T-helper 2 cell treated with Interferon-gamma antibody and Interleukin-4, amounts not matched to agents 100 ng/mL and 5 ng/mL, for 36 hours (primary cell): Measurements from ENCODE around the gene C2CD4C. TPM values are rescaled to one million over a fixed set of nuclear protein-coding genes. Genes with fewer than 3 reads are reported as not detected.
"Not testable (repeated sequence)": the region's sequence is repeated elsewhere in the genome, so short reads cannot be mapped to it uniquely, and the experiment has no call there.

ENCODE experiments used
- intact Hi-C: fragments of 100-400 bp; cut with micrococcal nuclease; formaldehyde crosslinking; loops from one replicate; pipeline ENCODE4 v1.15.1; 2023
- total RNA-seq: library from RNA; stranded (reverse); gene quantifications from 2 replicates; pipeline ENCODE4 v1.2.3, GENCODE V29; 2022

C2CD4C gene
- total RNA-seq, 1 donor from 2014 or later: 0.09 TPM

DNA sequence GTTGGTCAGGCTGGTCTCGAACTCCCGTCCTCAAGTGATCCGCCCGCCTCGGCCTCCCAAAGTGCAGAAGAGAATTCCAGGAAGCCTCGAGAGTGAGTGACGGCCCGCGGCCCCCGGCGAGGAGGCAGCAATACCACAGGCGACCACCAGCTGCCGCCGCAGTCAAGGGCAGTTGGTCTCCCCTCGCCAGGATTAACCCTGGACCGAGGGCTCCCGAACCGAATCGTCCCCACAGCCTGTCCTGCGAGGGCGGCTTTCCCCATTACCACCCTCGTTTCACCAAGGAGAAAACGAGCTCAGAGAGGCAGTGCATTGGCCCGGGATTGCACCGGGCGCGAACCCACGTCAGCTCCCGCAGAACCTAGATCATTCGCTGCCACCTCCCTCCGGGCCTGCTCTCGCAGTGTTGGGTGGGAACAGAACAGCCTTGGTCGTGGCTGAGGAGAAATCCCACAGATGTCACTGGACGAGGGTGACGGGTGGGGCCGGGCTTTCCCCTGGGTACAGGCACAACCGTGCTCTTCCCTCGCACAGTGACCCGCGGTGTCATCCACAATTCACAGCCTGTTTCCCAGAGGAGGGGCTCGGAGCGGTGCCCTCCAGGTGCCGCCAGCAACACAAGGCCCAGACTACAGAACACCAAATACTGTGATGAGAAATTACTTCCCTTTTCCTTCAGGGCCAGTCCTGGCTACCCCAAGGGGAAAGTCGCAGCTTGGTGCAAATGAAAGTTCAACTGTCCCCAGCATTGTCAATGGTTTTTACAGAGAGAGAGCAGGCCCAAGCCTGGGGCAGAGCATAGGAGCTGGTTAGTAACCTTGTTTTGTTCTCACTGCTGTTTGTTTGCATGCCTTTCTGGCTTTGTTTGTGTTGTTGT lies 24.8 kb downstream of the C2CD4C start:
- intact Hi-C loops: no loop called here

DNA sequence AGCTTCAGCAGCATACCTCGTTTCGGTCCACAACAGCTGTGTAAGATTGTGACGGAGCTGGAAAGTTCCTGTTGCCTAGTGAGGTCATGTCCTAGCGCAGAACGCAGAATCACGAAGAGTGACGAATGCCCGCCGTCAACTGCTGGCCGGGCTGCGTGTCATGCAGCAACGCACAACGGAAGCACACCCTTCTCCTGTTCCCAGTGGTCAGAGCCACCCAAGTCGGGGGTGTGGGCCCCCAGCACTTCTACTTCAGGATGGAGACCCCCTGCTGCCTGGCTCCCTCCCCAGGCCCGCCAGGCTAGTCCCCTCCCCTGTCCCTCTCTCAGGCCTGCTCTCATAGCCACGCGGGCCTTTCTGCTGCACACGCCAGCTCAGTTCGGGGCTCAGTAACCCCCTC lies 25.9 kb downstream of the C2CD4C start:
- intact Hi-C loops: no loop called here

DNA sequence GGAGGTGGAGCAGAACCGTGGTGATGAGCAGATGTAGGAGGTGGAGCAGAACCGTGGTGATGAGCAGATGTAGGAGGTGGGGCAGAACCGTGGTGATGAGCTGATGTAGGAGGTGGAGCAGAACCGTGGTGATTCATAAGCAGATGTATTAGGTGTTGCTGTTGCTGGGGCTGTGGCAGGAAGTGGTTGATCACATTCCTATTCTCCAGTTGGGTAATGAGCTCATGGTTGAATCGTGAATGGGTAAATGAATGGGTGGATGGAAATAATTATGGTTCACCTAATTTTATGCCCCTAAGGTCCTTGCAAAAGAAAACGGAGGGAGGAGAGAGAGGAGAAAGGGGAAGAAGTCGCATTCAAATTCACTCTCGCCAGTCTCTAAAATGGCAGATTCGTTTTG lies 26.4 kb downstream of the C2CD4C start:
- intact Hi-C loops: not testable (repeated sequence)

DNA sequence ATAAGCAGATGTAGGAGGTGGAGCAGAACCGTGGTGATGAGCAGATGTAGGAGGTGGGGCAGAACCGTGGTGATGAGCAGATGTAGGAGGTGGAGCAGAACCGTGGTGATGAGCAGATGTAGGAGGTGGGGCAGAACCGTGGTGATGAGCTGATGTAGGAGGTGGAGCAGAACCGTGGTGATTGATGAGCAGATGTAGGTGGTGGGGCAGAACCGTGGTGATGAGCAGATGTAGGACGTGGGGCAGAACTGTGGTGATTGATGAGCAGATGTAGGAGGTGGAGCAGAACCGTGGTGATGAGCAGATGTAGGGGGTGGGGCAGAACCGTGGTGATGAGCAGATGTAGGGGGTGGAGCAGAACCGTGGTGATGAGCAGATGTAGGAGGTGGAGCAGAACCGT lies 27.0 kb downstream of the C2CD4C start:
- intact Hi-C loops: not testable (repeated sequence)

DNA sequence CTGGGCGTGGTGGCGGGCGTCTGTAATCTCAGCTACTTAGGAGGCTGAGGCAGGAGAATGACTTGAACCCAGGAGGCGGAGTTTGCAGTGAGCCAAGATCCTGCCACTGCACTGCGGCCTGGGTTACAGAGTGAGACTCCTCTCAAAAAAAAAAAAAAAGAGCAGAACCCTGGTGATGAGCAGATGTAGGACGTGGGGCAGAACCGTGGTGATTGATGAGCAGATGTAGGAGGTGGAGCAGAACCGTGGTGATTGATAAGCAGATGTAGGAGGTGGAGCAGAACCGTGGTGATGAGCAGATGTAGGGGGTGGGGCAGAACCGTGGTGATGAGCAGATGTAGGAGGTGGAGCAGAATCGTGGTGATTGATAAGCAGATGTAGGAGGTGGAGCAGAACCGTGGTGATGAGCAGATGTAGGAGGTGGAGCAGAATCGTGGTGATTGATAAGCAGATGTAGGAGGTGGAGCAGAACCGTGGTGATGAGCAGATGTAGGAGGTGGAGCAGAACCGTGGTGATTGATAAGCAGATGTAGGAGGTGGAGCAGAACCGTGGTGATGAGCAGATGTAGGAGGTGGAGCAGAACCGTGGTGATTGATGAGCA lies 28.2 kb downstream of the C2CD4C start:
- intact Hi-C loops: not testable (repeated sequence)

DNA sequence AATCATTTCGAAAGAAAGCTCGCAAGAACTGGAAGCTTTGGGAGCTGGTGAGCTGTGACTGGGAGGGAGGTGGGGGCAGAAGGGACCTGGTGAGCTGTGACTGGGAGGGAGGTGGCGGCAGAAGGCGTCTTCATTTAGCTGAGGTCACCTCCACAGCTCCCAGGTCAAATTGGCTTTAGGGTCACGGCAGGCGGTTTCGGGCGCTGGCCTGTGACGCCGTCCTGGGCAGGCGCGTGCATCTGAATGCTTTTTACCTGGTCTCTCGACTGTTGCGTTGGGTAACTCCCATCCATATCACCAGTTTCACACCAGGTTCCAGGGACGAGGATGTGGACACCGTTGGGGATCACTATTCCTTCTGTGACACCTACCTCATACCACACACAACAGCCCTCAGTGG lies 29.2 kb downstream of the C2CD4C start:
- intact Hi-C loops: no loop called here

DNA sequence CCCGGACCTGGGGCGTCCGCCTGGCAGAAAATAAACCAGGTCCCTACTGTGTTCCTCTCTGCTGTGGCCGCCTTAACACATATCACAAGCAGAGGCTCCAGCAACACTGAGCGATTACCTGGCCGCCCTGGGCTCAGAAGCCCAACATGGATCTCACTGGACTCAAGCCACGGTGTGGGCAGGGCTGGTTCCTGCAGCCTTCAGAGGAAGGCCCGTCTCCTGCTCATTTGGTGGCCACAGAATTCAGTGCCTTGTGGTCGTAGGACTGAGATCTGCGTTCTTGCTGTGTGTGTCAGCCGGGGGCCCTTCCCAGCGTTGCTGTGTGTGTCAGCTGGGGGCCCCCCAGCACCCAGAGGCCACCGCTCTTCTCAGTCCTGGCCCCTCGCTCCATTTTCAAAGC lies 30.2 kb downstream of the C2CD4C start:
- intact Hi-C loops: no loop called here

DNA sequence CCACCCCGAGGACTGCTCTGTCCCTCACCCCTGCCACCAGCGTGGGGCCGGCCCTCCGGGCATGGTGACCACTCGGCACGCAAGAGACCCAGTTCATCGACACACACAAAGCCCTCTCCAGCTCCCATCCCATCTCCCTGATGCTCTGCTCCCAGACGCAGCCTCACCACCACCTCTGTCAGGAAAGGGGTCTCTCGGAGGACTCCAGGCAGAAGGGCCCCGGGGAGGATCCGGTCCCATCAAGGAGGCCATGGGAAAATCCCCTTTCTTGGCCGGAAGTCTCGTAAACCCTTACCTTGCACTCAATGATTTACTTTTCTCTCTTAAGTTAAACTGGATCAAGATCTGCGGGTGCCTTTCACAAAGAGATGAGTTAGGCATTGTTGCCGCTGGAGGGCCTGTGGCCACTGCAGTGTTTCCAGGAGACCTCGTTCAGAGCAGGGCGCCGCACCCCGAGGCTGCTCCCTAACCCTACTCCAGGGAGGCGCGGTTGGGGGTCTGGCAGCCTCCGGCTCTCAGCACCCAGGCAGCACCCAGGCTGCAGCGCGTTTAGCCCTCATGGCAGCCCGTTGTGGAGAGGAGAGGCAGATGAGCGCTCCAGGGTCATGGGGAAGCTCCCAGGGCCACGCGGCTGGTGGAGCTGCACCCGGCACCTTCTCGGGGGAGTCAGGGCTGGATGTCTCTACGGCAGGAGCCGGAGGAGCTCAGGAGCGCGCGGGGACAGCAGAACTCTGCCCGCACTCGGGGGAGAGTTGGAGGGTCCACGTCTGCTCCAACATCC lies 31.0 kb downstream of the C2CD4C start:
- intact Hi-C loops: no loop called here

DNA sequence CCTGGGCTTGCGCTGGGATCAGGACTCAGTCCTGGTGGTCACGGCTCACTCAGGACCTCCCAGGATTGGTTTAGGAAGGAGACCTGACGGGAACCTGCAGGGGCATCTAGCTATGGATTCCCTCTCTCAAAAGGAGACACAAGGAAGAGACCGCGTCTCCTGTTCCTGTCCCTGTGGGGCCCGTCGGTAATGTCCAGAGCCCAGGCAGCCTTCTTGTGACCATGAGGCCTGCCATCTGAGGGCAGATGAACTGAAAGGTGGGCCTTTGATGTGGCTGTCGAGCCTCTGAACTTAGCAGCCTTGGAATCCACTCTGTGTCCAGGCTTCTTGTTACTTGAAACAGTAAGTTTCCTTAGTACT lies 32.9 kb downstream of the C2CD4C start:
- intact Hi-C loops: no loop called here

DNA sequence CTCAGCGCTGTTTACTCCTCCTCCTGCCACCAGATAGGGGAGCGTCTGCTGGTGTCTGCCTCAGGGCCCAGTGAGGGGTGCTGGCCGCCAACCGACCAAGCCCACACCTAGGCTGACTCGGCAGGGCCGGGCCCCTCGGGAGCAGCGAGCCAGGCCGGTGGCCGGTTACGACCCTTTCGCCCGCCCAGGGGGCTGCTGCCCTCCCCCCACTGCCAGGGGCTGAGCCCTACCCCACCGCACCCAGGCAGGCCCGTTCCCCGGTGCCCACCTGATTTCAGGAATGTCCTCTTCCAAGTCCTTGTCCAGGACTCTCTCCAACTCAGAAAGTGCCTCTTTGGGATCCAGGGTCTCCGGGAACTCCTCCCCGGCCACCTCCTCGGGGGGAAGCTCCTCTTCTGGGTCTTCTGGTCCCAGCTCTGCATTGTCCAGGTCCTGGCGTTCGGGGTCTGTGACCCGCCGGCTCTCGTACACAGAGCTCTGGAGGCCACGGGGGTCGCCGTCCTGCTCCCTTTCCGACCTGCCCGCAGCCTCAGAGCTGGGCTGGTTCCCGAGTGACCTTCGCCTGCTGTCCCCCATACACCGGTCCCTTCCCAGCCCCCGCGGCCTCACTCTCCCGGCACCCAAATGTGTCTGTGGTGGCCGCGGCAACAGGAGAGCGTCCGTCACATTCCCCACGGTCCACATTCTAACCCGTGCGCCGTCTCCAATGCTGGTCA lies 33.4 kb downstream of the C2CD4C start:
- intact Hi-C loops: no loop called here

DNA sequence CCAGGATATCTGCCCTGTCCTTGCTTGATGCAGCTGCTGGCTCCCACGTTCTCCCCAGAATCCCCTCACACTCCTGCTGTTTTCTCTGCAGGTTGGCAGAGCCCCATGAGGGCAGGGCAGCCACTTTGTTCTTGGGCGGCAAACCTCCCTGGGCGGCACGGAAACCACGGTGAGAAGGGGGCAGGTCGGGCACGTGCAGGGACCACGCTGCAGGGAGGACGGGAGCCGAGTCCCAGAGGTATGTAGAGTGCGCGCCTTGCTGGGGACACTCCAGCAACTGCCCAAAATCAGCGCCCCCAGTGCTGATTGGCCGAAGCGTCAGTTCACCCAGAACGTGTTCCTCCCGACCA lies 34.1 kb downstream of the C2CD4C start:
- intact Hi-C loops: no loop called here

DNA sequence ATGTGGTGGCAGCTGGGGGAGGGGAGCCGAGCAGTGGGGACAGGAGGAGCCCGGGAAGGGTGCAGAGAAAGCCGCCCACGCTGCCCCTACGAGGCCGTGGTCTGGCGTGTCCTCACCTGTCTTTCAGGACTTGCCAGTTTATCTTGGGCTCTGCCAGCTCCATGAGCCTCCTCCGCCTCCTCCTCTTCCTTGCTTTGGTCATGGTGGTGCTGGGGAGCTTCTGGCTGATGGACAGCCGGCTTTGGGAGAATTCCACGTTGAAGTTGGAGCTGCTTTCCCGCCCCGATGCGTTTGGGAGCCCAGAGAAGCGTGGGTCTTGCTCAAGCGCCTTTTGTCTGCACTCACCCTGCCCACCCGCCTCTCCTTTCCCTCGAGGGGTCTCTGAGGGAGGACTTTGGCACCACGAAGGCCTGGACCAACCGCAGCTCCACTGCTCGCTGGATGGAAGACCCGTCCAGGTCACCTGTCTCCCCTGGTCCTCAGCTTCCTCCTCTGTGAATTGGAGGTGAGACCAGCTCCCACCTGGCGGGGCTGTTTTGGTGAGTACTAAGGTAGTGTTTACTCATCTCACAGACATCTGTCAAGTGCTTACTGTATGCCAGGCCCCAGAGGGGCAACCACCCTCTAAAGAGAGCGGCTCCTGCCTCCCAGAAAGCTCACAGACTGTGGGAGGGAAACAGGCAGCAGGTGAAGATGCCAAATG lies 34.6 kb downstream of the C2CD4C start:
- intact Hi-C loops: no loop called here

DNA sequence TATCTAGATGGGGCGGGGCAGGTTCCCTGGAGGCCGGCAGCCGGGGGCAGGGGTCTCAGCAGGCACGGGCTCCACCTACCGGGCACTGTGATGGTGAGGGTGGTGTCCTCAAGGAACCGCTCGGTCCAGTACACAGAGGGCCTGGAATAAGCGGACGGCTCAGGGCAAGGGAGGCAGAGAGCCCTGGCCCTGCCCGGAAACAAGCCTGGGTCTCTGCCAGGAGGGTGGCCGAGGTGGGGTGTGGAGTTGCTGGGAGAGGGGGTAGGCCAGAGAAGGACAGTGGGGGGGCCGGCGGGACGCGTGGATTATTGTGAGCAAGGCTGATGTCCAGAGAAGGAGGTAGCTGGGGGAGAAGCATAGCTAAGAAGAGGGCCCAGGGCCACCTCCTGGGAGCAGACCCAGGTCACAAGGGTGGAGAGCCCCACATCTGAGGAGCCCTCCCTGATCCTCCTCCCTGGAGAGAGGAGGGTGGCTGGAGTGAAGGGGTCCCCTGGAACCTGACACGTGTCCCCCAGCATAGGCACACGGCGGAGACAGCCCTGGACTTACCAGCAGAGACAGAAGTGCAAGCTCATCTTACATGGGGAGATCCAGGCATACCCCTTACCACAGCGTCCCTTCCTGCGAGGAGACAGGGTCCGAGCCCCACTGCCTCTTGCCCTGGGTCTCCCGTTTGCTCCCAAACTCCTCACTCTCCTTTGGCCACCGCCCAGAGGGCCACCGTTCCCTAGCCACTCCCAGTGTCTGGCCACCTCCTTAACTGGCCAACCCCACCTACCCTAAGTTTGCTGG lies 35.4 kb downstream of the C2CD4C start:
- intact Hi-C loops: no loop called here

DNA sequence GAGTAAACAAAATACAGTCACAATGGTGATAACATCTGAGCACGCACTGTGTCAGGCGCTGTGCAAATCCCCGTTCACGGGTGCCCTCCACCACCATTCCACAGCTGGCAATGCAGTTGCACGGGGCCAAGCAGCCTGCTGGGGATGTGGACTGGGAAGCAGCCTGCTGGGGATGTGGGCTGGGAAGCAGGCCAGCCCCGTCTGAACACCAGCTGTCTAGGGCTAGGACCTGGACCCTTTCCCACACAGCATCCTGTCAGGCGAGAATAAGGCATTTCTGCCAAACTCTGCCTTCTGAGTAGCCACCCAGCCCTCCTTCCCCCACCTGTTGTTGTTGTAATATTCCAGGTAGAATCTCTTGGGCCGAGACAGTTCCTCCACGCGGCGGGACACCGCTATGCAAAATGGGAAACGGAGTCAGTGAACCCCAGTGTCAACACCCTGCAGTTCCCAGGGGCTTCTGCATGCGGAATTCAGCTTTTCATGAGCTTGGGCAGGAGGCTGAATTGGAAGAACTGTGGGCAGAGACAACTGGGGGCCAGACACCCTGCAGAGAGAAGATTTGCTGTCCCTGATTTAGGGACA lies 36.5 kb downstream of the C2CD4C start:
- intact Hi-C loops: no loop called here

DNA sequence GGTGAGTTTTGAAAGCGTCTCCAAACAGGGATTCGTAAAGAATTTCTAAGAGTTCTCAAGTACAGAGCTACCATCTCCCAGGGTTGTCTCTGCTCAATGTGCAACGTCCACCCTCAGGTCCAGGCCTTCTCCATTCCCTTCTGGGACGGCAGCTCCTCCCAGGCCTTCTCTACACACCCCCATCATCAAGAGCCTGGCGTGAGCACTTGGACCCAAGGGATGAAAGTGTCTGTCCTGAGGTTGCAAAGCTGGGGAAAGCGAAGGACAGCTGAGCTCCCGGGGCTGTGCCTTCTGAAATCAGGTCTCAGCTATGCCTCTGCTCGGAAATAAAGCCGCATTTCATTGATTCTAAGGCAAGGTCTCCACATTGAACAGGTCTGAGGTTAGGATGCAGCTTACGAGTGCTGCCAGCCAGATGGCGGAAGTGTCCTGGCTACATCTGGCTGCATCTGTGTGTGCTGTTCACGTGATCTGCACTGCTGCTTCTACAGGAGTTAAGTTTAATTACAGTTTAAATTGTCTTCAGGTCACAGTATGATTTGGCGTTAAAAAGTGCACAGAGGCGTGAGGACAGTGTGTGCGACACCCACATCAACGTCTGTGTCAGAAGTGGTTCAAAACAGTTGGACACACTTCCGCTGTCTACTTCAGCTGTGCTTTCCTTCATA lies 37.3 kb downstream of the C2CD4C start:
- intact Hi-C loops: no loop called here

DNA sequence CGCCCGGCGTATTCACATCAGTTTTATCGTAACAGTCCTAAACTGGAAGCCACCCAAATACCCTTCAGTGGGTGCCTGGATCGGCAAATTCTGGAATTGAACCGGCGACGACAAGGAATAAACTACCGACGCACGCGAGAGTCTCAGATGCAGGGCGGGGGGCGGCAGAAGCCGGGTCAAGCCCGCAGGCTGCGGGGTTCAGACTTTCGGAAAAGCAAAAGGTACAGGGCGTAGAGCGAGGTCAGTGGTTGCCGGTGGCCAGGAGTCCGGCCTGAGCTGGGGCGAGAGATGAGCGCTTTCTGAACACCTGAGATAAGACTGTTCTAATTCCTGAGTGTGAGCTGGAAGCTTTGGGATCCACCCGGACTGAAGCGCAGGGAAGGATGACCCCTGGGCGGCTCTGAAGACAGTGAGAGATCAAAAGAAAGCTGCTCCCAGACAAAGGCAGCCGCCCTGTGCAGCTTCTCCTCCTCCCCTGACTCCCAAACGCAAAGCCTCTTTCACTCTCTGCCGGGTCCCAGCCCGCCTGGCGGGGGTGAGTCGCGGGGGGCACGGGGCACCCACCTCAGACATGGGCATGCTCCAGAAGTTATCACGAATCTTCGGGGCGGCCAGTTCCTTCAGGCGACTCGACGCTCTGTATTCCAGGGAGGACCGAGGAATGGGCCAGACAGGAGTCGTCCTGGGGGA lies 38.2 kb downstream of the C2CD4C start:
- intact Hi-C loops: no loop called here

DNA sequence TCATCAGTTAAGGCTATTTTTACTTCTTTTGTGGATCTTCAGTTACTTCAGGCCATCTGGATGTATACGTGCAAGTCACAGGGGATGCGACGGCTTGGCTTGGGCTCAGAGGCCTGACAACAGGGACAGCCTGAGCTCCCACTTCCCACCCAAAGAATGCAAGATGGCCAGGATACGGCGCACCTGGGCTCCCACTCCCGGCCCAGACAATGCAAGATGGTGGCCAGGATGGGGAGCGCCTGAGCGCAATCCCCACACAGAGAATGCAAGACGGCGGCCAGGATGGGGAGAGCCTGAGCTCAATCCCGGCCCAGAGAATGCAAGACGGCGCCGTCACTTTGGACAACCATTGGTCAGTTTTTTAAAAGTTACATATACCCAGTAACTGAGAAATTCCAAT lies 39.1 kb downstream of the C2CD4C start:
- intact Hi-C loops: no loop called here

DNA sequence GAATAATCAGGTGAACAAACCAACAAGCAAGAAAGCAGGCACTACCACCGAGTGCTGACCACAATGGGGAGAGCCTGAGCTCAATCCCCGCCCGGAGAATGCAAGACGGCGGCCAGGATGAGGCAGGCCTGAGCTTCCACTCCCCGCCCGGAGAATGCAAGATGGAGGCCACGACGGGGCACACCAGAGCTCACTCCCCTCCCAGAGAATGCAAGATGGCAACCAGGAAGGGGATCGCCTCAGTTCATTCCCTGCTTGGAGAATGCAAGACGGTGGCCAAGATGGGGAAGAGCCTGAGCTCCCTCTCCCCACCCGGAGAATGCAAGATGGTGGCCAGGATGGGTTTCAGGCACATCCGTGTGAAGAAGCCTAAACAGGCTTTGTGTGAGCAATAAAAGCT lies 39.7 kb downstream of the C2CD4C start:
- intact Hi-C loops: no loop called here

DNA sequence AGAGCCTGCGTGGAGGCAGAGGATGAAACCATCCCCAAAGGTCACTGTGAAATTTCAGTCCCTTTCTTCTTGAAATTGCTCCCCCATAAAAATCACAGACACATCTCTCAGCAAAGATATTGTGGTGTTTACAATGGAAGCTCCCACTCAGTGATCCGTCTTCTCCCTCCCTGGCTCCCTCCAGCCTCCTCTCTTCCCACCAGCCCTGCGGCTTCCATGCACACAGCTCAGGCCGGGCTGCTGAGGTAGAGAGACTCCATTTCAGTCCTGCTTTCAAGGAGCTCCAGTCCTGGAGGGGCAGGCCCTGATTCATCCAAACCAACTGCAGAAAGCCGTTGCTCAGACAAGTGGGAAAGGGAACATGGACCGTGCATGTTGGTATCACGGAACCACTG lies 40.3 kb downstream of the C2CD4C start:
- intact Hi-C loops: no loop called here
